MM.1S (cell line): ENCODE data around the gene OGFOD3.
"Not testable (repeated sequence)": the region's sequence is repeated elsewhere in the genome, so short reads cannot be mapped to it uniquely, and the experiment has no call there.

ENCODE experiments used
- DNase-seq: peaks from one replicate; pipeline ENCODE4 v3.0.0-alpha.2; 2015
- H2AFZ ChIP-seq: fragments of 300-600 bp; sonication (generic); 2 replicates; pipeline ENCODE4 v1.6.0; 2016; ENCODE audit warnings: antibody characterized with exemption, low read length
- H3F3A ChIP-seq: fragments of 300-600 bp; sonication (generic); 2 replicates; pipeline ENCODE4 v1.6.1; 2016; ENCODE audit warnings: mild to moderate bottlenecking, antibody characterized with exemption, low read length, moderate library complexity, mixed read lengths; ENCODE audit not compliant: insufficient read depth
- H3K27ac ChIP-seq: fragments of 300-600 bp; sonication (generic); 2 replicates; pipeline ENCODE4 v1.5.1; 2016; ENCODE audit warnings: mild to moderate bottlenecking, low read length
- H3K27me3 ChIP-seq: fragments of 300-600 bp; sonication (generic); replicated peaks from 2 replicates; pipeline ENCODE4 v1.6.0; 2016; ENCODE audit warnings: low read length; ENCODE audit not compliant: insufficient read depth
- H3K36me3 ChIP-seq: fragments of 300-600 bp; sonication (generic); replicated peaks from 2 replicates; pipeline ENCODE4 v1.6.1; 2016; ENCODE audit warnings: mild to moderate bottlenecking, low read length, mixed read lengths; ENCODE audit not compliant: insufficient read depth
- H3K4me1 ChIP-seq: fragments of 300-600 bp; sonication (generic); 2 replicates; pipeline ENCODE4 v1.6.1; 2016; ENCODE audit warnings: low read length, mixed read lengths
- H3K4me2 ChIP-seq: fragments of 300-600 bp; sonication (generic); 2 replicates; pipeline ENCODE4 v1.6.0; 2016; ENCODE audit warnings: low read depth, low read length
- H3K4me3 ChIP-seq: fragments of 300-600 bp; sonication (generic); 2 replicates; pipeline ENCODE4 v1.5.1; 2016; ENCODE audit warnings: low read length, mixed read lengths
- H3K79me2 ChIP-seq: fragments of 300-600 bp; sonication (generic); 2 replicates; pipeline ENCODE4 v1.6.1; 2016; ENCODE audit warnings: mixed run types, low read length, mixed read lengths
- H3K9ac ChIP-seq: fragments of 300-600 bp; sonication (generic); 2 replicates; pipeline ENCODE4 v1.6.1; 2016; ENCODE audit warnings: low read length, mixed read lengths
- H3K9me2 ChIP-seq: fragments of 300-600 bp; sonication (generic); replicated peaks from 2 replicates; pipeline ENCODE4 v1.6.1; 2016; ENCODE audit warnings: mild to moderate bottlenecking, low read length, mixed read lengths; ENCODE audit not compliant: insufficient read depth
- H3K9me3 ChIP-seq: fragments of 300-600 bp; sonication (generic); replicated peaks from 2 replicates; pipeline ENCODE4 v1.6.1; 2016; ENCODE audit warnings: mild to moderate bottlenecking, low read length, mixed read lengths; ENCODE audit not compliant: insufficient read depth
- H4K20me1 ChIP-seq: fragments of 300-600 bp; sonication (generic); 2 replicates; pipeline ENCODE4 v1.6.1; 2016; ENCODE audit warnings: mild to moderate bottlenecking, low read length, moderate library complexity, mixed read lengths; ENCODE audit not compliant: insufficient read depth
- CTCF ChIP-seq: fragments of 300-600 bp; sonication (generic); IDR thresholded peaks from 2 replicates; pipeline ENCODE4 v1.5.1; 2016; ENCODE audit warnings: antibody characterized with exemption, low read length, mixed read lengths
- EZH2 ChIP-seq: fragments of 300-600 bp; sonication (generic); optimal IDR thresholded peaks from 2 replicates; pipeline ENCODE3; 2017; ENCODE audit warnings: low read depth, mild to moderate bottlenecking, antibody characterized with exemption, low read length, mixed read lengths
- EZH2phosphoT487 ChIP-seq: fragments of 300-600 bp; sonication (generic); IDR thresholded peaks from 2 replicates; pipeline ENCODE4 v1.6.1; 2018; ENCODE audit warnings: antibody characterized with exemption, low read length

The OGFOD3 gene

GRCh38 chr17:82457073-82457928, 38.9 kb upstream of the OGFOD3 start:
- peak overlapping the region; percentile 100 for H3K27ac ChIP-seq
- peak overlapping the region; percentile 90 for H3K4me3 ChIP-seq

GRCh38 chr17:82453706-82454105, 35.3 kb upstream of the OGFOD3 start:
- not testable (repeated sequence) for H4K20me1 ChIP-seq, H3K9ac ChIP-seq, H3K9me2 ChIP-seq, H3K27ac ChIP-seq, DNase-seq, H3K4me3 ChIP-seq, H3K36me3 ChIP-seq, H3K4me2 ChIP-seq, H3K27me3 ChIP-seq, H3K9me3 ChIP-seq, H2AFZ ChIP-seq
- H3K4me1 ChIP-seq = peaks cover 22% of the 10 kb centered on the region
- peaks cover 16% of the 10 kb centered on the region for H3K79me2 ChIP-seq
- peaks cover 39% of the 10 kb centered on the region for H3F3A ChIP-seq

More at GRCh38 chr17:82457073-82457928, 38.9 kb upstream of the OGFOD3 start:
- Histone ChIP-seq H3K4me1 (peaks cover 19% of the 10 kb centered on the region), H3K36me3 (no peaks in the 10 kb centered on the region), H3F3A (peaks cover 23% of the 10 kb centered on the region), H3K9me2 (no peaks in the 10 kb centered on the region), H3K9me3 (no peaks in the 10 kb centered on the region), H3K4me2 (peak overlapping the region; percentile 97), H4K20me1 (no peaks in the 10 kb centered on the region), H3K79me2 (peaks cover 23% of the 10 kb centered on the region), H3K9ac (peak overlapping the region; percentile 99), H2AFZ (peak overlapping the region; percentile 40; the same call in 1 of the 2 replicates), H3K27me3 (no peaks in the 10 kb centered on the region)
- DNase-seq = peak; percentile 61
- TF ChIP-seq CTCF (no peak), EZH2phosphoT487 (no peak), EZH2 (no peak)

GRCh38 chr17:82453151-82453550, 34.8 kb upstream of the OGFOD3 start:
- not testable (repeated sequence) for H3K36me3 ChIP-seq, H3K9me3 ChIP-seq, H3K4me2 ChIP-seq, H3K27me3 ChIP-seq, H4K20me1 ChIP-seq, H3K9me2 ChIP-seq, H3K27ac ChIP-seq, H3K9ac ChIP-seq, DNase-seq, H2AFZ ChIP-seq, H3K4me3 ChIP-seq
- Histone ChIP-seq H3K4me1 (peaks cover 22% of the 10 kb centered on the region), H3F3A (peaks cover 34% of the 10 kb centered on the region), H3K79me2 (peaks cover 18% of the 10 kb centered on the region)

GRCh38 chr17:82452162-82452561, 33.8 kb upstream of the OGFOD3 start:
- no peaks in the 10 kb centered on the region for H3K36me3 ChIP-seq
- no peaks in the 10 kb centered on the region for H3K9me2 ChIP-seq
- H3K9ac ChIP-seq = no peak overlapping the region
- DNase-seq = no peak
- H3K4me1 ChIP-seq = peaks cover 20% of the 10 kb centered on the region
- H3F3A ChIP-seq = peaks cover 24% of the 10 kb centered on the region
- H3K27me3 ChIP-seq = no peaks in the 10 kb centered on the region
- no peak overlapping the region for H2AFZ ChIP-seq
- no peaks in the 10 kb centered on the region for H4K20me1 ChIP-seq
- H3K4me3 ChIP-seq = no peak overlapping the region
- no peak overlapping the region for H3K4me2 ChIP-seq
- no peaks in the 10 kb centered on the region for H3K9me3 ChIP-seq
- H3K79me2 ChIP-seq = peaks cover 28% of the 10 kb centered on the region
- no peak for TF ChIP-seq CTCF
- no peak for TF ChIP-seq EZH2phosphoT487
- no peak for TF ChIP-seq EZH2
- no peak overlapping the region for H3K27ac ChIP-seq
